ENCODE data around the gene AURKAIP1. TPM values are rescaled to one million over a fixed set of nuclear protein-coding genes. Genes with fewer than 3 reads are reported as not detected.

The AURKAIP1 gene
- 45.7 and 63.0 TPM in 2 replicates for total RNA-seq (2012; rRNA removed)
- 107 and 129 TPM in 2 replicates for polyA plus RNA-seq (2012; rRNA removed)
- 140 and 151 TPM in 2 replicates for polyA plus RNA-seq (2012; cell fraction: cytosol; rRNA removed)
- polyA plus RNA-seq (2012; cell fraction: nucleus; rRNA removed; ENCODE audit: low replicate concordance), result 73.9 and 142 TPM in 2 replicates
- Bru-seq, nascent RNA, result percentile 79 among the genes with signal in this experiment
- percentile 77 among the genes with signal in this experiment for BruChase-seq, experiment 1, labeled RNA remaining after a 6-hour chase
- percentile 69 among the genes with signal in this experiment for BruChase-seq, experiment 2, labeled RNA remaining after a 2-hour chase
- long read RNA-seq, transcript AURKAIP1-203 (3 exons, 1,072 nt), result minor isoform, 12 of 122 reads
- long read RNA-seq, transcript AURKAIP1-202 (4 exons, 1,047 nt), result major isoform, 43 of 122 reads
- long read RNA-seq, transcript AURKAIP1-204 (4 exons, 875 nt), result minor isoform, 27 of 122 reads
- long read RNA-seq, partial matches to known transcripts, result 28 of 122 reads
- long read RNA-seq, other reads (novel, unspliced or antisense), result 9 of 122 reads

DNA sequence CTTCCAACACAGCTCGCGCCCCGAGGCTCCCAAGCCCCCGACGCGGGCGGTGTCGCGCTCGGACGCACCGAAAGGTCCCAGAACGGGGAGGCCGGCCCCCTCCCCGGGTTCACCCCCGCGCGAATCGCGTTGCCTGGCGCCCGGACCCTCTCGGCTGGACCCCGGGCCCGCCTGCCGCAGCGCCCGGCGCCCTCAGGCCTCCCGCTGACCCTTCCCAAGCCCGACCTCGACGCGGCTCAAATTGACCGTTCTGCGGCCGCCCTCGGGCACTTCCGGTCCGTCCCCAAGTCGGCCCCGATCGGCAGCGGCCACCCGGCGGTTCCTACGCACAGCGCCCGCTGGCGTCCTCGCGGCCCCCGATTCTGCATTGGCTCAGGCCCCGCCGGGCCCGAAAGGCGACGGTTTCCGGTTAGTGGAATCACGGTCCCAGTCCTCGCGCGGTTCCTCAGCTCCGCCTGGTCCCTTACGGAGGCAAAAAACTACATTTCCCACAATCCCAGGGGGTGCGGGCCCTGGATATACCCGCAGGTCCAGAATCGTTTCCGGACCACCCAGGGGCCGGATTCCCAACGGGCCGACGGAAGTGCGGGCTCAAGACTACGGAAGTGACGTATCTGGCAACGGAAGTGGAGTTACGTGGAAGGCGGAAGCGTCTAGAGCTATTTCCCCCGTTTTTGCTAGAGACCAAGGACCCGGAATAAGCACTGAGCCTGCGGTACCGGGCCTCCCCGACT lies at the start of gene AURKAIP1:
TSS of gene AURKAIP1 (minus strand) at position 279 of the 734 bp plus-strand sequence. CDS start 451 bp downstream, outside the sequence.
- H4K8ac ChIP-seq (ENCODE audit: low read depth in 2 of 2, low read length in 2 of 2), result peak within 1 kb of the TSS; percentile 76 to 97
- in situ Hi-C loops (cut with MboI; ENCODE audit: low sequenced_read_pairs) (no loop called here), intact Hi-C loops (cut with micrococcal nuclease) (loop anchor here (1.0 kb wide), 1 partner anchor 26 kb away; the partner anchor contains the start of gene DVL1), dilution Hi-C loops (cut with HindIII; ENCODE audit: low sequenced_read_pairs, unreplicated experiment) (no loop called here)
- peak within 1 kb of the TSS; percentile 71; the same call in 1 of the 2 replicates for H3K14ac ChIP-seq (replicated peaks; ENCODE audit: low read depth, low read length)
- no TSS peak for BruUV-seq (replicated peaks)
- peak within 1 kb of the TSS; percentile 86 for H4K5ac ChIP-seq (ENCODE audit: low read depth, low read length)
- H3K23ac ChIP-seq (ENCODE audit: low read depth, low read length), result 0 out of 2 replicates have a peak within 1 kb of the TSS, but pooled peaks have one; percentile 59
- H2AFZ ChIP-seq (replicated peaks; ENCODE audit: low read length, poor library complexity), result peak within 1 kb of the TSS; percentile 93
- H4K20me1 ChIP-seq (ENCODE audit: insufficient read depth, low read length), result peaks cover 11% of the 10 kb centered on the region; the same call in 1 of the 2 replicates
- H3K9me3 ChIP-seq (ENCODE audit: control insufficient read depth, insufficient read depth, low read length), result no peaks in the 10 kb centered on the region
- H3K36me3 ChIP-seq (ENCODE audit: control insufficient read depth, insufficient read depth, low read length), result peaks cover 8% of the 10 kb centered on the region
- TF ChIP-seq CTCF (conservative IDR thresholded peaks at IDR 0.05; ENCODE audit: low read depth, low read length) (peak; percentile 59), SMC3 (IDR thresholded peaks at IDR 0.05; ENCODE audit: low read depth, low read length) (peak; percentile 26; the same call in 1 of the 2 replicates), CHD1 (IDR thresholded peaks at IDR 0.05; ENCODE audit: low read depth, low read length) (peak; percentile 99), NFE2L2 (IDR thresholded peaks at IDR 0.05; ENCODE audit: low read depth, low read length) (0 out of 2 replicates have a peak, but pooled peaks have one; percentile 1), MAFK (IDR thresholded peaks at IDR 0.05; ENCODE audit: low read depth, low read length) (no peak), POLR2A (IDR thresholded peaks at IDR 0.05; ENCODE audit: low read depth, low read length) (peak; percentile 78; the same call in 1 of the 2 replicates), RFX5 (IDR thresholded peaks at IDR 0.05; ENCODE audit: low read depth, low read length) (no peak), MXI1 (IDR thresholded peaks at IDR 0.05; ENCODE audit: borderline replicate concordance, low read depth, low read length) (peak; percentile 48; the same call in 1 of the 2 replicates), MAZ (IDR thresholded peaks at IDR 0.05; ENCODE audit: borderline replicate concordance, low read depth, low read length) (peak; percentile 97)
- peaks cover 3 to 50% of the 10 kb centered on the region in 2 experiments; a peak in 3 of 4 replicates for H3K79me1 ChIP-seq (ENCODE audit: low read depth in 1 of 2, low read length in 2 of 2)
- peak within 1 kb of the TSS; percentile 56 for H3K4ac ChIP-seq (ENCODE audit: low read depth, low read length)
- peak within 1 kb of the TSS; percentile 96 for H3K4me2 ChIP-seq (ENCODE audit: low read depth, low read length)
- peak within 1 kb of the TSS; percentile 97 for H2AK9ac ChIP-seq (replicated peaks; ENCODE audit: low read depth, low read length, poor library complexity)
- H2AK5ac ChIP-seq (ENCODE audit: low read depth, low read length), result peak within 1 kb of the TSS; percentile 96
- H2BK5ac ChIP-seq (ENCODE audit: low read depth, low read length, poor library complexity, severe bottlenecking), result peak within 1 kb of the TSS; percentile 59
- DNase-seq (peak; percentile 100), ATAC-seq (ENCODE audit: low read depth) (peak; percentile 95)
- H2BK15ac ChIP-seq (ENCODE audit: low read depth, low read length), result no peak within 1 kb of the TSS
- peak within 1 kb of the TSS; percentile 52 for H3K9ac ChIP-seq (ENCODE audit: low read depth, low read length)
- peak within 1 kb of the TSS; percentile 59 for H3K4me3 ChIP-seq (ENCODE audit: insufficient read depth, low read depth, low read length)
- H4K91ac ChIP-seq (ENCODE audit: insufficient read depth, low read depth, low read length), result peak within 1 kb of the TSS; percentile 53
- 0 out of 2 replicates have a peak within 1 kb of the TSS, but pooled peaks have one; percentile 8 for H2BK120ac ChIP-seq (ENCODE audit: low read depth, low read length)
- peaks cover 12% of the 10 kb centered on the region for H3K4me1 ChIP-seq (ENCODE audit: control insufficient read depth, insufficient read depth, low read length)
- WGBS, 2 experiments (ENCODE audit: extremely low coverage in 2 of 2, insufficient read length in 1 of 2), result 1% methylated on average over 63 of the region's 85 CpGs; no CpG with 5 or more reads in 1 of the 2 experiments
- no peaks in the 10 kb centered on the region for H3K27me3 ChIP-seq (ENCODE audit: control insufficient read depth, insufficient read depth, low read length)
- H2BK20ac ChIP-seq (ENCODE audit: low read depth, low read length), result no peak within 1 kb of the TSS
- ChIA-PET POLR2A (ENCODE audit: unreplicated experiment) (interaction anchor here (0.7 to 1.0 kb wide), 5 partner anchors 16 to 63 kb away, joined by 3 to 4 read pairs (median 3); no protein-coding TSS in a partner anchor), CTCF (interaction anchor here (0.5 to 1.0 kb wide), 3 partner anchors 24 to 283 kb away, joined by 3 to 4 read pairs (median 4); partner anchors contain the start of gene CCNL2)
- H3K9me1 ChIP-seq (ENCODE audit: insufficient read depth, low read length), result 0 out of 2 replicates have a peak, but pooled peaks cover 5% of the 10 kb centered on the region
- H3K18ac ChIP-seq (ENCODE audit: low read depth, low read length), result no peak within 1 kb of the TSS
- H3K56ac ChIP-seq (ENCODE audit: extremely low read depth, insufficient read depth, low read length), result peak within 1 kb of the TSS; percentile 16; the same call in 1 of the 2 replicates
- H3K27ac ChIP-seq (ENCODE audit: insufficient read depth, low read length), result peak within 1 kb of the TSS; percentile 59
